Stimulated activated CD4-positive, alpha-beta T cell treated with anti-CD3 and anti-CD28 coated beads, Interleukin-1b, Interleukin-23, amount 100 ng/mL, for 48 hours (primary cell): ENCODE data around the gene SMIM35.

Experiments used
- DNase-seq: peaks from one replicate; pipeline ENCODE4 v3.0.0-alpha.2; 2020

The SMIM35 gene

GRCh38 chr11:118000067-118000849 lies 86.5 kb downstream of the SMIM35 start:
- DNase-seq = no peak

- no peak for DNase-seq
These were observed 87.3 kb downstream of the SMIM35 start for GRCh38 chr11:117999354-117999993.

GRCh38 chr11:117998664-117999353 lies 88.0 kb downstream of the SMIM35 start:
- DNase-seq = no peak

GRCh38 chr11:117997823-117998579 lies 88.8 kb downstream of the SMIM35 start:
- DNase-seq = peak; percentile 53

- DNase-seq = peak; percentile 41
These were observed 89.4 kb downstream of the SMIM35 start for GRCh38 chr11:117997406-117997805.

GRCh38 chr11:117996058-117996457 lies 90.7 kb downstream of the SMIM35 start:
- DNase-seq = no peak

- DNase-seq = no peak
These were observed 91.3 kb downstream of the SMIM35 start for GRCh38 chr11:117995472-117995871.

- DNase-seq = no peak
These were observed 92.6 kb downstream of the SMIM35 start for GRCh38 chr11:117993988-117994745.

GRCh38 chr11:117992620-117993019 lies 94.1 kb downstream of the SMIM35 start:
- no peak for DNase-seq

GRCh38 chr11:117992136-117992535 lies 94.6 kb downstream of the SMIM35 start:
- DNase-seq = no peak

- DNase-seq = no peak
These were observed 97.2 kb downstream of the SMIM35 start for GRCh38 chr11:117989351-117990102.

GRCh38 chr11:117986981-117987574 lies 99.7 kb downstream of the SMIM35 start:
- peak; percentile 81 for DNase-seq

GRCh38 chr11:117985953-117986887 lies 100.5 kb downstream of the SMIM35 start, which contains the start of gene IL10RA:
Gene IL10RA, plus strand, starts transcription at chr11:117986394. Its CDS starts 74 bp downstream, at chr11:117986468.
- DNase-seq = peak; percentile 83

GRCh38 chr11:117984476-117984875 lies 102.3 kb downstream of the SMIM35 start:
- no peak for DNase-seq

GRCh38 chr11:117983163-117983475 lies 103.6 kb downstream of the SMIM35 start:
- no peak for DNase-seq

GRCh38 chr11:117980720-117981119 lies 106.0 kb downstream of the SMIM35 start:
- DNase-seq = no peak

- DNase-seq = no peak
These were observed 106.5 kb downstream of the SMIM35 start for GRCh38 chr11:117980280-117980679.

- DNase-seq = no peak
These were observed 107.1 kb downstream of the SMIM35 start for GRCh38 chr11:117979481-117980211.

- no peak for DNase-seq
These were observed 107.8 kb downstream of the SMIM35 start for GRCh38 chr11:117978991-117979390.
